Activated T-helper 1 cell treated with anti-CD3 and anti-CD28 coated beads, Interleukin-12 subunit alpha, Interleukin-12 subunit beta, Interleukin-2, Interleukin-4 antibody, amounts not matched to agents 30 ng/mL and 10 ng/mL and 1 ng/mL, durations not matched to agents 14 hours and 24 hours and 36 hours (primary cell): ENCODE measurements around the gene SVIL. TPM values are rescaled to one million over a fixed set of nuclear protein-coding genes. Genes with fewer than 3 reads are reported as not detected.
"Not testable (repeated sequence)": the region's sequence is repeated elsewhere in the genome, so short reads cannot be mapped to it uniquely, and the experiment has no call there.

ENCODE experiments used
- DNase-seq: peaks from one replicate; pipeline ENCODE4 v3.0.0; 2021; ENCODE audit warnings: low spot score
- H3K27ac Mint-ChIP-seq: one replicate; pipeline ENCODE4 v1.8.0; 2021; ENCODE audit warnings: mild to moderate bottlenecking, mixed read lengths
- H3K27me3 Mint-ChIP-seq: one replicate; pipeline ENCODE4 v1.8.0; 2022; ENCODE audit warnings: mild to moderate bottlenecking, moderate library complexity, mixed read lengths; ENCODE audit not compliant: insufficient read depth
- H3K36me3 Mint-ChIP-seq: one replicate; pipeline ENCODE4 v1.8.0; 2021; ENCODE audit warnings: low read depth, mixed read lengths
- H3K4me1 Mint-ChIP-seq: one replicate; pipeline ENCODE4 v1.8.0; 2021; ENCODE audit warnings: low read depth, mixed read lengths
- H3K4me3 Mint-ChIP-seq: one replicate; pipeline ENCODE4 v1.8.0; 2021; ENCODE audit warnings: mild to moderate bottlenecking, moderate library complexity, mixed read lengths
- H3K9me3 Mint-ChIP-seq: one replicate; pipeline ENCODE4 v1.8.0; 2021; ENCODE audit warnings: mixed read lengths
- intact Hi-C: fragments of 100-400 bp; cut with micrococcal nuclease; formaldehyde crosslinking; loops from one replicate; pipeline ENCODE4 v1.15.1; 2024
- total RNA-seq: library from RNA; stranded (reverse); gene quantifications from 2 replicates; pipeline ENCODE4 v1.2.3, GENCODE V29; 2022

SVIL gene
- total RNA-seq, 1 donor from 2014 or later: 8.1 TPM

GRCh38 chr10:29532256-29532878, 102.4 kb downstream of the SVIL start:
- Mint-ChIP-seq H3K36me3 (no peaks in the 10 kb centered on the region), H3K27ac (no peak overlapping the region), H3K27me3 (no peaks in the 10 kb centered on the region), H3K4me1 (no peaks in the 10 kb centered on the region), H3K4me3 (no peak overlapping the region), H3K9me3 (no peaks in the 10 kb centered on the region)
- intact Hi-C loops: no loop called here
- DNase-seq: no peak

DNA sequence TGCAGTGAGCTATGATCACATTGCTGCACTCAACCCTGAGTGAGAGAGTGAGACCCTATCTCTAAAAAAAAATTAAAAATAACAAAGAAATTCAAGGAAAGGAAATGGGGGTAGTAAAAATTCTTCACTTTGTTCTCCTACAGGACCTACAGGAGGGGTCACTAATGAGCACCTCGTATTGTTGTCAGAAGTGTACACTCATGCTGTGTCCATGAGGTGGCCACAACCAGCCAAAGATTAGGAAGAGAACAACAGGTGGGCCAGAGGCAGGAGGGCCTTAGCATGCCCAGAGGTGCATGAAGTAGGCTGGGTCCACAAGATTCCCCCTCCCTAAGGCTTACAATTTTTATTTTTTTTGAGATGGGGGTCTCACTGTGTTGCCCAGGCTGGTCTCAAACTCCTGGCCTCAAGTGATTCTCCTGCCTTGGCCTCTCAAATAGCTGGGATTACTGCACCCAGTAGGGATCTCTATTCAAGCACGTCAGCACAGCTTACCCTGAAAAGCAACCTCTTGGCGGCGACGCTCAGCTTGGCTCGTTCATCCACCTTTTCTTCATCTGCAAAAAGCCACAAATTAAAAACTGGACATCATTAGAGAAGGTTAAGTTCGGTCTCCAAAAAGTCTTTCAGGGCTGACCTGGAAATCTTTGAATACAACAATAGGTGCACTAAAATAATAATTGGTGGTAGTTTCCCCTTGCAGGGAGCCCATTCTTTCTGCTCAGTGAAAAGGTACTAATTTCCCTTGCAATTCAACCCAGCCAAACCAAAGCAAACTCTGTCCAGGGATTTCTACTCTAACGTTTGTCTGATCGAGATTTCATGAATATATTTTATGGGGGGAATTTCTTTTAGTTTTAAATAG, 104.4 kb downstream of the SVIL start:
- DNase-seq: no peak
- intact Hi-C loops: no loop called here
- Mint-ChIP-seq H3K4me1 (no peaks in the 10 kb centered on the region), H3K27me3 (no peaks in the 10 kb centered on the region), H3K36me3 (no peaks in the 10 kb centered on the region), H3K9me3 (no peaks in the 10 kb centered on the region), H3K4me3 (no peak overlapping the region), H3K27ac (no peak overlapping the region)

GRCh38 chr10:29529146-29529545, 105.6 kb downstream of the SVIL start:
- DNase-seq: no peak
- H3K27ac Mint-ChIP-seq: no peak overlapping the region
- no peaks in the 10 kb centered on the region for H3K9me3 Mint-ChIP-seq
- no peaks in the 10 kb centered on the region for H3K27me3 Mint-ChIP-seq
- no peak overlapping the region for H3K4me3 Mint-ChIP-seq
- no peaks in the 10 kb centered on the region for H3K4me1 Mint-ChIP-seq
- H3K36me3 Mint-ChIP-seq: no peaks in the 10 kb centered on the region
- intact Hi-C loops: no loop called here

DNA sequence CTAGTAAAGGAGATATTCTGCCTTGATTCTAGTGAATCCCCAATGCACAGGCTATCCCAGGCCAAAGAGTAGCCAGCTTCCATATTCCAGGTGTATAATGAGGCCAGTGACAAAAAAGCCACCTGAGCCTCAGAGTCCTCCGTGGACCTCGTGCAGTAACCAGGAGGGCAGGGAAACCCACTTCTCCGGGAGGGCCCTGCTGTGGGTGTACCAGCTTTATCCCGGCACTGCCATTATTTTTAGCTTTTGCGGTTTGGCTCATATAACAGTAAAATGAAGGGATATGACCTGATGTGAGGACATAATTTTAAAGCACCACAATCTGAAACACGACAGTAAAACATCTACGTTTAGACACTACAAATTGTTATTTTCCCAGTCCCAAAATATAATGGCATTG, 109.0 kb downstream of the SVIL start:
- intact Hi-C loops: no loop called here
- no peaks in the 10 kb centered on the region for H3K27me3 Mint-ChIP-seq
- peaks cover 6% of the 10 kb centered on the region for H3K4me1 Mint-ChIP-seq
- H3K9me3 Mint-ChIP-seq: no peaks in the 10 kb centered on the region
- DNase-seq: no peak
- H3K36me3 Mint-ChIP-seq: peaks cover 7% of the 10 kb centered on the region
- no peak overlapping the region for H3K4me3 Mint-ChIP-seq
- no peak overlapping the region for H3K27ac Mint-ChIP-seq

GRCh38 chr10:29524720-29525119, 110.1 kb downstream of the SVIL start:
- Mint-ChIP-seq H3K4me3 (no peak overlapping the region), H3K9me3 (no peaks in the 10 kb centered on the region), H3K27ac (no peak overlapping the region), H3K36me3 (peaks cover 7% of the 10 kb centered on the region), H3K4me1 (peaks cover 6% of the 10 kb centered on the region), H3K27me3 (no peaks in the 10 kb centered on the region)
- DNase-seq: no peak
- intact Hi-C loops: no loop called here

DNA sequence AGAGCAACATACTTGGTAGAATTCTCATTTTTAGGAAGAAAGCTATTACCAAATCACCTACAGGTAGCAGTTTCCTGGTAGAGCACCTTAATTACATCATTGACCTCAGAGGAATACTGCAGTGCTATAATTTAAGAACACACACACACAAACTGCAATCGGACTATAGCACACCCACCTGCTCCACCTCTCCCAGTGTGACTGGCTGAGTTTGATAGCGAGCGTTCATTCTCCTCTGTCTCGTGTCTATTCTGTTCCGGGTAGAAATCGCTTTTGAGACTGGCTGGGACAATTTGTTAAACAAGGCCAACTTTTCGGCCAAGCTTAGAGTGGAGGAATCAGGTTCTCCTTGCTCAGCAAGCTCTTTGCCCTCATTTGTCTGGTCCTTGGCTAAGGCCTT, 110.5 kb downstream of the SVIL start:
- DNase-seq: no peak
- intact Hi-C loops: no loop called here
- H3K27me3 Mint-ChIP-seq: no peaks in the 10 kb centered on the region
- peaks cover 6% of the 10 kb centered on the region for H3K4me1 Mint-ChIP-seq
- H3K36me3 Mint-ChIP-seq: peaks cover 7% of the 10 kb centered on the region
- H3K27ac Mint-ChIP-seq: no peak overlapping the region
- H3K4me3 Mint-ChIP-seq: no peak overlapping the region
- H3K9me3 Mint-ChIP-seq: no peaks in the 10 kb centered on the region

DNA sequence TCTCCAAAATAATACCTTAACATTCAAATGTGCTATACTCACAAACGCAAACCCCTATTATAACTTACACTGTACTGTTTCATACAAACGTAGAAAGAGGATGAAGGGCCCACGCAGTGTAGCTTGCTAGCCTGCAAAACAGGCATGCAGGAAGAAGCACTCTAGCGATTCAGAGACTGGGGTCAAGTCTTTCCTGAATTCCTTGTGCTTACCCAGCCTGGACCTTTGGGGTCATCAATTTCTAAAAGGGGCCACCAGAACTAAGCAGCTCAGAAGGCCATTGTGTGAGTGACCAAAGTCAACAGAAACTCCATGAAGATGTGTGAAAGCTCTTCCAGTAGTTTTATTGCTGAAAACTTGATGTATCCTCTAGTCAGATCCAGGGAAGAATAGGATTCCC, 111.9 kb downstream of the SVIL start:
- no peak overlapping the region for H3K4me3 Mint-ChIP-seq
- H3K27me3 Mint-ChIP-seq: no peaks in the 10 kb centered on the region
- H3K4me1 Mint-ChIP-seq: peaks cover 6% of the 10 kb centered on the region
- intact Hi-C loops: no loop called here
- H3K27ac Mint-ChIP-seq: no peak overlapping the region
- H3K36me3 Mint-ChIP-seq: peaks cover 7% of the 10 kb centered on the region
- H3K9me3 Mint-ChIP-seq: no peaks in the 10 kb centered on the region
- DNase-seq: no peak

GRCh38 chr10:29522061-29522855, 112.5 kb downstream of the SVIL start:
- peaks cover 6% of the 10 kb centered on the region for H3K4me1 Mint-ChIP-seq
- no peaks in the 10 kb centered on the region for H3K9me3 Mint-ChIP-seq
- H3K27ac Mint-ChIP-seq: no peak overlapping the region
- DNase-seq: no peak
- peaks cover 7% of the 10 kb centered on the region for H3K36me3 Mint-ChIP-seq
- no peaks in the 10 kb centered on the region for H3K27me3 Mint-ChIP-seq
- no peak overlapping the region for H3K4me3 Mint-ChIP-seq
- intact Hi-C loops: no loop called here

DNA sequence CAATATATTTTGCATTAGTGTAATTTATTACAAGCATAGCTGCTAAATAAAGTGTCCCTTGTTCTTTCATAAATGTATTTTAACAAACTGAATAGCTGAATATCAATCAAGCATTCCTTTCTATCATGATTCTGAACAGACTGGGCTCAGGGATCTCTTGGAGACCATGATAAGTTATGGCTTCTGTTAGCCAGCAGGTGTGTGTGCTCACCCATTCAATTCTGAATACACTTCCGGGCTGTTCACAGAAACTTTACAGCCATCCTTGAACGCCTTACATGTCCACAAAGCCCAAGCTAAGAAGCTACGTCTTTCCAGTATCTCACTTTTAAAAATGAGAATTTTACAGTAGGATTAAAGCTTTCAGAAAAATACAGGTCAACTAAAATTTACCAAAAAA, 115.1 kb downstream of the SVIL start:
- Mint-ChIP-seq H3K36me3 (peaks cover 7% of the 10 kb centered on the region), H3K27me3 (no peaks in the 10 kb centered on the region), H3K4me1 (peaks cover 6% of the 10 kb centered on the region), H3K27ac (no peak overlapping the region), H3K4me3 (no peak overlapping the region), H3K9me3 (no peaks in the 10 kb centered on the region)
- DNase-seq: no peak
- intact Hi-C loops: no loop called here

DNA sequence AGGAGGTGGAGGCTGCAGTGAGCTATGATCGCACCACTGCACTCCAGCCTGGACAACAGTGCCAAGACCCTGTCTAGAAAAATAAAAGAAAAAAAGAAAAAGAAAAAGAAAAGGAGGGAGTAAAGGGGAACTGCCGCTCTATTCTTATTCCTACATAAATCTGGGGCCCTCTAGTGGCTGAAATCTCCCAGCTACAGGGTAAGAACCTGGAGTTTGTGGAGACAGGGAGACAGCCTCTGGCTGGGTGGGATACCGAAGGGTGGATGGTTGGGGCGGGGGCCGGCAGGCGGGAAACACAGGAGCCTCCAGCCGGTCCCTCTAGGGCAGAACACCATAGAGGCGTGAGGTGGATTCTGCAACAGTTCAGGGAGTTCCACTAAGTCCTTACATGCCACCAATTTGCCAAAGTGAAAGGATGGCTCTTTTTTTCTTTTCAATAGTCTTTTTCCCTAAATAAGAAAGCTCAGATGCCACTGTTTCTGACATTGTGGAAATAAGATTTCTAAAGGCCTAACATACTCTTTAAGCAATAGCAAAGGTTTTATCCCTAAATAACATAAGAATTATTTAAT, 117.3 kb downstream of the SVIL start:
- H3K4me1 Mint-ChIP-seq: peaks cover under 1% of the 10 kb centered on the region
- intact Hi-C loops: no loop called here
- H3K9me3 Mint-ChIP-seq: no peaks in the 10 kb centered on the region
- no peak for DNase-seq
- H3K27ac Mint-ChIP-seq: no peak overlapping the region
- H3K27me3 Mint-ChIP-seq: no peaks in the 10 kb centered on the region
- H3K4me3 Mint-ChIP-seq: no peak overlapping the region
- no peaks in the 10 kb centered on the region for H3K36me3 Mint-ChIP-seq

- intact Hi-C loops, H3K36me3 Mint-ChIP-seq, H3K27ac Mint-ChIP-seq, H3K9me3 Mint-ChIP-seq, H3K27me3 Mint-ChIP-seq, H3K4me1 Mint-ChIP-seq, H3K4me3 Mint-ChIP-seq, DNase-seq: not testable (repeated sequence)
Observed at GRCh38 chr10:29516309-29516932, 118.3 kb downstream of the SVIL start.

DNA sequence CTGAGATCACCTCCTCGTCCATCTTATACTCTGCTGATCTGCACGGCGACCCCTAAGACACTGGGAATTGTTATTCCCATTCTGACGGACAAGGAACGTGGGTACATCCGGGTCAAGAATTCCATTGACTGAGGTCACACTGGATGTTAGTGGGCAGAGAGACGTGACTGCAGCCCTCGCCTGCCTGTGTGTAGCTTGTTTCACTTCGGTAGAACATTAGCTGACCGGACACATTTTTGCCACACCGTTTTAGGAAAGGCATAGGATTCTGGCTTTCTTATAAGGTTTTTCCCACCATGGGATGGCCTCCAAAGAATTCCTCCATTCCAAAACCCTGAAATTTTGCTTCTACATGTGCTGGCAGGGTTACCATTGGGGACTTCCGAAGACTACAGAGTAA, 118.9 kb downstream of the SVIL start:
- intact Hi-C loops, H3K27me3 Mint-ChIP-seq, H3K4me1 Mint-ChIP-seq, DNase-seq, H3K27ac Mint-ChIP-seq, H3K9me3 Mint-ChIP-seq, H3K36me3 Mint-ChIP-seq, H3K4me3 Mint-ChIP-seq: not testable (repeated sequence)
